HG03432 (cell line): ENCODE data around the gene SEPTIN1.
A peak's percentile ranks its signal among the peaks of the same experiment; 100 is the strongest.

Experiments used
- ATAC-seq: cut with Tn5 transposase; IDR thresholded peaks from one replicate; pipeline ENCODE4 v1.9.1; 2021; ENCODE audit warnings: mild to moderate bottlenecking, moderate library complexity; ENCODE audit not compliant: unreplicated experiment

SEPTIN1 gene

GRCh38 chr16:30358990-30359870 is 23.1 kb downstream of the SEPTIN1 start:
- ATAC-seq, result no peak

DNA sequence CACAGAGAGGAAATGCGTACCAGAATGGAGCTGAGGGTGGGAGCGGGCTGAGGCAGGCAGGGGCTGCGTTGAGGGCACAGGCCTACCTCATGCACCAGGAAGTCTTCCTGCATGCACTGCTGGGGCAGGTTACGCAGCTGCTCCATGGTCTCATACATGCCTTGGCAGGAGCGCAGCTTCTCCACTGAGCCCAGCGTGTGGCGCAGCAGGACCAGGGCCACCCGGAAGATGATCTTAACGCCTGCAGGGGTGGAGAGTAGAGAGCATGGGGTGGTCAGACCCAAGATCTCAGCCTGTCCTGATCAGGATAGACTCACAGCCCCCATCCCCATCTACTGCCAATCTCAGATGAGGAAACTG is 23.8 kb downstream of the SEPTIN1 start:
- ATAC-seq, result no peak

DNA sequence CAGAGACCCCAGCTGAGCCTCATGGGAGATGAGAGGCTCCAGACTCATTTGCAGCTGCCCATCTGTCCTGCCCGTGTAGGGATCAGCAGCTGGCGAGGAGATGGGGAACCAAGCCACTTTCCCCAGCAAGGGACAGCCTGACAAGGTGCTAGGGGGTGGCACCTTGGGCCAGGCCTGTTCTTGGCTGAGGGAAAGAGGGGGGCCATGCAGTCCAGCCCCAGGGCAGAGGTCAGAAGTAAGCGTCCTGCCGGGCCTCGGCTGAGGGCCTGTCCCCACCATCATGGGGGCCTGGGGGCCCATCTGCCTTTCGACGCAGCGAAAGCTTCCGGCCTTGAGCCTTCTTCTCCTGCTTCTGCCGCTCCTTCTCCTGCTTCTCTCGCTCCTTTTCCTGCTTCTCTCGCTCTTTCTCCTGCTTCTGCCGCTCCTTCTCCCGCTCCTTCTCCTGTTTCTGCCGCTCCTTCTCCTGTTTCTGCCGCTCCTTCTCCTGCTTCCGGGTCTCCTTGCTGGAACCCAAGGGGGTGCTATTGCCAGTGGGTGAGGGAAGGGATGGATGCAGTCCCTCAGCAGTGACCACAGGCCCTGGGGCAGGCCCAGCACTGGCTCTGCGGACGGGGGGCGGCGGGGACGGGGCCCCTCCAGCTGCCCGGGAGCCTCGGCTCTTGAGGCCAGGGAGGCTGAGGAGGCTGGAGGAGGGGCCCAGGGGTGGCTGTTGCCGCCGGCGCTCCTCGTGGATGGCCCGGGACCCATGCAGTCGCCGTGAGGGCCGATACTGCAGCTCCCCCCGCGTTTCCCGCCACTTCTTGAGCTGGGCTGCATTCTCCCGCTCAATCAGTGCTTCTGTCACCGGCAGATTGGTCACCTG is 24.4 kb downstream of the SEPTIN1 start:
- no peak for ATAC-seq

DNA sequence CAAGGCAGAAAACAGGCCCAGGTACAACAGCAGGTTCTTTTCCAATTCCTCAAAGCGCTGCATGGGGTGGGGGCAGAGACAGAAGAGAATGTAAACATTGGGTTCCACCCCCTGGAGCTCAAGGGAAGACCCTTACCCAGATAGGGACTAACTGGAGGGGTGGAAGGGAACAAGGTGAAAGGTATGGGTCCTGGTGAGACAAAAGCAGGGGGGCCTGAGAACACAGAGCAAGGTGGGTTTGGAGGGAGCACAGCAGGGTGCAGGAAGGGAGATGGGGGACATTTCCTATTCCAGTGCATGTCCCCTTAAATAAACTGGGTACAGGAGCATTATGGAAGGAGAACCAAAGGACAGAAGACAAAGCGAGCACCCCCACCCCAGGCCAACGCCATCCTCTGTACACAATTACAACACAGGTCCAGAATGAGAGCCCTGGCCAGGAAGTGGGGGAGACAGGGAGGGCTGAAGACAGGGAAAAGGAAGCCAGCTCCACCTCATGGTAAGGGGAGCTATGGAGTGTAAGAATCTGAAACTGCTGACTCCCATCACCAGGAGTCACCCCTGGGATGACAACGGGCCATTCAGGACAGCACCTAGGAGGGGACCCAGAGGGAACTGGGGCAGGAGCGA is 25.2 kb downstream of the SEPTIN1 start:
- no peak for ATAC-seq

GRCh38 chr16:30356401-30357084 is 25.8 kb downstream of the SEPTIN1 start:
- no peak for ATAC-seq

DNA sequence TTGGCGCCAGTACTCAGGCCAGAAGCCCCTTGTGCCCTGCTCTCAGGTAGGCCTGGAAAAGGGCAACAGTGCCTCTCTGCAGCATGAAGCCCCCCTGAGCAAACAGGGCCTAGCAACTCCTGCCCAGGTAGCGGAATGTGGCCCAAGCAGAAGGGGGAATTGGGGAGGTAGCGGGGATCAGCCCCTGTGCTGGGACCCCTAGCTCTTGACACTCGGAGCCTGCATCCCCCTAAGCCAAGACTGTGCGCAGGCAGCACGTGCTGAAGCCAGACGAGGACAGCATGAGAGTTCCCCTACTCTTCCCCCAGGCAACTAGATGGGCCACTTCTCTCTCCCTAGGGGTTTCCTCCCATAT is 26.4 kb downstream of the SEPTIN1 start:
- no peak for ATAC-seq

- ATAC-seq, result peak; percentile 62
These were observed 27.0 kb downstream of the SEPTIN1 start, which contains the start of gene CD2BP2 for GRCh38 chr16:30355144-30355953. CD2BP2 (minus strand) TSS chr16:30355308; CDS start chr16:30354681, 627 bp downstream.

- peak; percentile 19 for ATAC-seq
These were observed 27.8 kb downstream of the SEPTIN1 start for GRCh38 chr16:30354423-30355143.

DNA sequence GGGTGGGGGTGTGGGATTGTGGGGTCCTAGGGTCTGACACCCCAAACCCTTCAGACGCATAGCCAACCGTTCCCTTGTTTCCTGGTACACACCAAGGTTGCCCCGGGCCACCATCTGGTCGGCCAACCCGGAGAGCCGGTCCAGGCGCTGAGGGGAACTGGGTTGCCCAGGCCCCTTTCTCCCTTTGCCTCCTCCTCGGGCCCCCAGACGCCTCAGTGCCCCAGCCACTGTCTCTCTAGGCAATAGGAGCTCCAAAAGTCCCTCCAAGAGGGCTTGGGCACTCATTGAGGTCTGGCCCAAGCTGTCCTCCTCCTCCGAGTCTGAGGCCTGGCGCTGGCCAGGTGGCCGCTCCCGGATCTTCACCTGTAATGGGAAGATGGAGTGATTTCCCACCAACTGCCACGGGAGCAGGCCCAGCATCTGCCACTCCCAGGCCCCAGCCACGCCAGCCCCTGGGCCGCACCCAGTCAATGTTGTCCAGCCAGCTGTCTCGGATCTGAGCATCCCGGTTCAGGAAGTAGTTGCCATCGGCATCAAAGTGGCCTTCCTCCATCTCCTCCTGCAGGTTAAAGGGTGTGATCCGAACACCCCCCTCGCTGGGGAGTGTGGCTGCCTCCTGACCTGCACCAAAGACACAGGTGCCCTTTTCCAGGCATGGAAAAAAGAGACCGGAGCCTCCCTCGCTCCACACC is 28.8 kb downstream of the SEPTIN1 start:
- no peak for ATAC-seq

DNA sequence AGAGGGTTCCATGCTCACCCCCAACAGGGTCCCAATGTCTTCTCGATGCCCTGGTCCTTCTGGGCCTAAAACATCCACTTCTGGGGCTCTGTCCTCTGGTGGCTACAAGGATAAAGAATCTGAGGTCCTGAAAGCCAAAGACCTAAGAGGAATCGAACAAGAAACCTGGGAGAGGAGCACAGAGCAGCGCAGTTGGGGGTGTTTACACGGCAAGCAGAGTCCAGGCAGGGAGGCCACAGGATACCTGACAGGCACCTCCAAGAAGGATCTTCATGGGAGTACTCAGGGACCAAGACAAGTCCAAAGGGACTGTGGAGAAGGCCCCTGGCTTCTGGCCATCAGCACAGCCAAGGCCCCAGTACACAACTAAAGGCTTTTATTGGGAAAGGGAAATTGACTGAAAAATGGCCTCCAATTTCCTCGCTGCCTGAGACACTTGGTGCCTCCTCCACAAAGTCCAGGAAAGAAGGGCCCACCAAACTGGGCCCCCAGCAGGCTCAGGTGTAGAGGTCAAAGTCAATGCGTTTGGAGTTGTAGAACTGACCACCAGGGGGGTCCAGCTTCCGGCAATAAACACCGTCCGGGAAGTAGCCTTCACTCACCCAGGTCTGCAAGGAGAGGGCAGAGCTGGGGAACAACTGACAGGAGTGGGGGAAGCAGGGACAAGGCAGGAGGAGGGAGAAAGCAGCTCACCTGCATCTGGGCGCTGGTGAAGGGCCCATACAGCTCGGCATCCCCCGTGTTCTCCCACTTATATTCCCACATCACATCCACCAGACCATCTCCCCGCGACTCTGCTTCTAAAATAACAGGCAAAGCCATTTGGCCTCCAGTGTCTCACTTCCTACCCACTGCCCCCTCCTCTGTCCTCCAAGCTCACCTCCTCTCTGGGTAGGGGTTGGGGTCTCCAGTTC is 29.6 kb downstream of the SEPTIN1 start:
- ATAC-seq, result no peak

GRCh38 chr16:30351586-30352419 is 30.6 kb downstream of the SEPTIN1 start:
- ATAC-seq, result no peak

GRCh38 chr16:30351001-30351441 is 31.3 kb downstream of the SEPTIN1 start:
- no peak for ATAC-seq

DNA sequence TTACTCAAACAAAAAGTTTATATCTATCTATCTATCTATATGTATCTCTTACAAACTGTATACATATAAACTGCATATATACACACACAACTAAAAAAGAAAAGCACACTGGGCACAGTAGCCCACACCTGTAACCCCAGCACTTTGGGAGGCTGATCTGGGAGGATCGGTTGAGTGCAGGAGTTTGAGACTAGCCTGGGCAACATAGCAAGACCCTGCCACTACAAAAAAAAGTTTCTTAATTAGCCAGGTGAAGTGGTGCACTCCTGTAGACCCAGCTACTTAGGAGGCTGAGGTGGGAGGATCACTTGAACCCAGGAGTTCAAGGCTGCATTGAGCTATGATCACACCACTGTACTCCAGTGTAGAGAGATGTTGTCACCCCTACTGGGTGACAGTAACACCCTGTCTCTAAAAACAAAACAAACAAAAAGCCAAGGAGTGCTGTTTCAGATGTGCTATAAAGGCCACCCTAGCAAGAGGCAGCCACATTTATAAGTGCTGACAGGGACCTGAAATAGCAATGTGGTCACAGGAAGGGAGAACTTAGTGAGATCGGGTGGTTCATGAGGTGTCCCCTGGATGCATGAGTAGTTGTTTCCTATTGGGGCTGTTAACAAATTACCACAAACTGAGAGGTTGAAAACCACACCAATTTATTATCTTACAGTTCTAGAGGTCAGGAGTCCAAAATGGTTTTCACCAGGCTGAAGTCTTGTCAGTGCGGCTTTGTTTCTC is 32.1 kb downstream of the SEPTIN1 start:
- peak; percentile 53 for ATAC-seq

DNA sequence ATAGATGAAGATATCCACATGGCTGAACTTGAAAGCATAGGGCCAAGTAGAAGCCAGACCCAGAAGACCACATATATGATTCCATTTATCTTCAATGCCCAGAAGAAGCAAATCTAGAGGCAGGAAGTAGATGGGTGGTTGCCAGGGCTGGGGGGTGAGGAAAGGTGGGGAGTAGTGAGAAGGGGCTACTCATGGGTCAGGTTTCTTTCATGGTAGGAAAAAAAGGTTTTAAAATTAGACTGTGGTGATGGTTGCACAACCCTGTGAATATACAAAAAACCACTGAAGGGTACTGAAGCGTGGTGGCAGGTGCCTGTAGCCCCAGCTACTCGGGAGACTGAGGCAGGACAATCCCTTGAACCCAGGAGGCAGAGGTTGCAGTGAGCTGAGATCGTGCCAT is 32.7 kb downstream of the SEPTIN1 start:
- ATAC-seq, result peak; percentile 37

- ATAC-seq, result no peak
These were observed 33.4 kb downstream of the SEPTIN1 start for GRCh38 chr16:30348929-30349328.

- ATAC-seq, result no peak
These were observed 34.2 kb downstream of the SEPTIN1 start for GRCh38 chr16:30348113-30348512.
